ENCODE measurements around the gene TRAPPC3L.
"Not testable (repeated sequence)": the region's sequence is repeated elsewhere in the genome, so short reads cannot be mapped to it uniquely, and the experiment has no call there.

Gene TRAPPC3L

DNA sequence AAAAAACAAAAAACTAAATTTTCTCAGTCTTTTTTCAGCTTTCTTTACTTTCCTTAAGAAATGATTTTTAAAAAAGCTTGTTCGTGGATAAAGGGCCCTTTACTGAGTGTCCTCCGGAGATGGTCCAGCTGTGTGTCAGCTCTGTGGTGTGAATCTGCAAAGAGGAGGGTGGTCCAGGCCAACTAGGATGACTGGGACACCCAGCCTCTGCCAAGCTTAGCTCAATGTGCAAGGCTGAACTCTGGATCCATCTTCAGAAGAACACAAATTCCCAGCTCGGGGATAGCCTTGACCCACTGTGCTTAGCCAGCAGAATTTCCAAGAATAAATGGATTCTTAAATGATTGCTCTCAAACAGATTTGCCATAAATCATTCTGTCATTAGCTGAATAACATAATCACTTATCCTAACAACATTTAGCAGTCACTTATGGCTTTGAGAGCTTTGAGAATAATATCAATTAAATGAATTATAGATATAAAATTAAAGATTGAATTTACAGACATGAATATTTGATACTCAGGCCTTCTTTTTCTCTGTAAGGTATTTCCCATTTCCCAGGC, 48.3 kb downstream of the TRAPPC3L start:
- no peak overlapping the region for H4K91ac ChIP-seq (ENCODE audit: low read depth, low read length)
- no peaks in the 10 kb centered on the region for H3K36me3 ChIP-seq (ENCODE audit: control insufficient read depth in 1 of 2, insufficient read depth in 2 of 2, low read length in 2 of 2)
- H3K27ac ChIP-seq (ENCODE audit: low read depth, low read length): no peak overlapping the region
- no peaks in the 10 kb centered on the region for H3K79me1 ChIP-seq (ENCODE audit: low read length)
- no peaks in the 10 kb centered on the region for H3K4me1 ChIP-seq (ENCODE audit: control insufficient read depth in 1 of 2, insufficient read depth in 2 of 2, low read length in 2 of 2)
- no peak overlapping the region for H2BK120ac ChIP-seq (ENCODE audit: insufficient read depth, low read length, poor library complexity)
- H3K14ac ChIP-seq (ENCODE audit: low read length): no peak overlapping the region
- no peak overlapping the region for H4K8ac ChIP-seq (ENCODE audit: low read depth, low read length)
- no peak for DNase-seq
- H3K4me2 ChIP-seq (ENCODE audit: low read length): no peak overlapping the region
- H3K23ac ChIP-seq (ENCODE audit: low read length): no peak overlapping the region
- no peak overlapping the region for H3K4me3 ChIP-seq (ENCODE audit: low read depth, low read length)
- no peak overlapping the region for H3K4ac ChIP-seq (ENCODE audit: low read depth, low read length)
- no peak overlapping the region for H4K12ac ChIP-seq (ENCODE audit: low read depth, low read length)
- H2AK5ac ChIP-seq (ENCODE audit: low read length): no peak overlapping the region
- no peaks in the 10 kb centered on the region for H3K79me2 ChIP-seq (ENCODE audit: control insufficient read depth, insufficient read depth, low read length, poor library complexity)
- no peak overlapping the region for H2BK5ac ChIP-seq (ENCODE audit: low read depth, low read length, poor library complexity)
- WGBS (ENCODE audit: extremely low coverage, insufficient coverage, insufficient read length): no CpG with 5 or more reads among the region's 3 CpGs
- H3K18ac ChIP-seq (ENCODE audit: low read length): no peak overlapping the region
- no peaks in the 10 kb centered on the region for H3K27me3 ChIP-seq (ENCODE audit: insufficient read depth, low read length)
- no peak overlapping the region for H3K9ac ChIP-seq (ENCODE audit: low read length)
- H3K9me3 ChIP-seq (ENCODE audit: insufficient read depth, low read depth, low read length): peaks cover 1% of the 10 kb centered on the region
- H2BK12ac ChIP-seq (ENCODE audit: low read length): no peak overlapping the region
- no peak overlapping the region for H2AFZ ChIP-seq (ENCODE audit: insufficient read depth, low read length, poor library complexity)

DNA sequence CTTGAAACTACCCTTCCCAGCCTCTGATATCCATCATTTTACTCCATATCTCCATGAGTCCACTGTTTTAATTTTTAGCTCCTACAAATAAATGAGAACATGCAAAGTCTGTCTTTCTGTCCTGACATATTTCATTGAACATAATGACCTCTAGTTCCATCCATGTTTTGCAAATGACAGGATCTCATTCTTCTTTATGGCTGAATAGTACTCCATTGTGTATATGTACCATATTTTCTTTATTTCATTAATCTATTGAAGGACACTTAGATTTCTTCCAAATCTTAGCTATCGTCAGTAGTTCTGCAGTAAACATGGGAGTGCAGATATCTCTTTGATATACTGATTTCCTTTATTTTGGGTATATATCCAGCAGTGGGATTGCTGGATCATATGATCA, 50.3 kb downstream of the TRAPPC3L start:
- not testable (repeated sequence) for H3K79me2 ChIP-seq (ENCODE audit: control insufficient read depth, insufficient read depth, low read length, poor library complexity); H3K4me1 ChIP-seq (ENCODE audit: control insufficient read depth in 1 of 2, insufficient read depth in 2 of 2, low read length in 2 of 2); H3K27me3 ChIP-seq (ENCODE audit: insufficient read depth, low read length); H3K4me2 ChIP-seq (ENCODE audit: low read length); H4K12ac ChIP-seq (ENCODE audit: low read depth, low read length); H2AFZ ChIP-seq (ENCODE audit: insufficient read depth, low read length, poor library complexity); H2AK5ac ChIP-seq (ENCODE audit: low read length); H3K9me3 ChIP-seq (ENCODE audit: insufficient read depth, low read depth, low read length); H3K79me1 ChIP-seq (ENCODE audit: low read length); H3K27ac ChIP-seq (ENCODE audit: low read depth, low read length); H2BK120ac ChIP-seq (ENCODE audit: insufficient read depth, low read length, poor library complexity); H3K4ac ChIP-seq (ENCODE audit: low read depth, low read length); H4K91ac ChIP-seq (ENCODE audit: low read depth, low read length); H3K36me3 ChIP-seq (ENCODE audit: control insufficient read depth in 1 of 2, insufficient read depth in 2 of 2, low read length in 2 of 2); H3K18ac ChIP-seq (ENCODE audit: low read length); DNase-seq; H3K23ac ChIP-seq (ENCODE audit: low read length); H3K14ac ChIP-seq (ENCODE audit: low read length); H3K9ac ChIP-seq (ENCODE audit: low read length); H2BK12ac ChIP-seq (ENCODE audit: low read length); H2BK5ac ChIP-seq (ENCODE audit: low read depth, low read length, poor library complexity); H4K8ac ChIP-seq (ENCODE audit: low read depth, low read length); H3K4me3 ChIP-seq (ENCODE audit: low read depth, low read length)
- no CpG with 5 or more reads among the region's 1 CpG for WGBS (ENCODE audit: extremely low coverage, insufficient coverage, insufficient read length)

- no peak overlapping the region for H3K4me2 ChIP-seq (ENCODE audit: low read length)
- no peak overlapping the region for H2AFZ ChIP-seq (ENCODE audit: insufficient read depth, low read length, poor library complexity)
- H3K27ac ChIP-seq (ENCODE audit: low read depth, low read length): no peak overlapping the region
- H3K4me1 ChIP-seq (ENCODE audit: control insufficient read depth in 1 of 2, insufficient read depth in 2 of 2, low read length in 2 of 2): no peaks in the 10 kb centered on the region
- no peak overlapping the region for H3K23ac ChIP-seq (ENCODE audit: low read length)
- no peaks in the 10 kb centered on the region for H3K79me2 ChIP-seq (ENCODE audit: control insufficient read depth, insufficient read depth, low read length, poor library complexity)
- no peaks in the 10 kb centered on the region for H3K36me3 ChIP-seq (ENCODE audit: control insufficient read depth in 1 of 2, insufficient read depth in 2 of 2, low read length in 2 of 2)
- H3K4me3 ChIP-seq (ENCODE audit: low read depth, low read length): no peak overlapping the region
- H3K79me1 ChIP-seq (ENCODE audit: low read length): no peaks in the 10 kb centered on the region
- H3K18ac ChIP-seq (ENCODE audit: low read length): no peak overlapping the region
- no peak for DNase-seq
- no peak overlapping the region for H2AK5ac ChIP-seq (ENCODE audit: low read length)
- H4K91ac ChIP-seq (ENCODE audit: low read depth, low read length): no peak overlapping the region
- no peak overlapping the region for H3K4ac ChIP-seq (ENCODE audit: low read depth, low read length)
- WGBS (ENCODE audit: extremely low coverage, insufficient coverage, insufficient read length): no CpG with 5 or more reads among the region's 6 CpGs
- H3K14ac ChIP-seq (ENCODE audit: low read length): no peak overlapping the region
- H4K8ac ChIP-seq (ENCODE audit: low read depth, low read length): no peak overlapping the region
- no peak overlapping the region for H2BK5ac ChIP-seq (ENCODE audit: low read depth, low read length, poor library complexity)
- no peak overlapping the region for H4K12ac ChIP-seq (ENCODE audit: low read depth, low read length)
- H2BK120ac ChIP-seq (ENCODE audit: insufficient read depth, low read length, poor library complexity): no peak overlapping the region
- no peaks in the 10 kb centered on the region for H3K27me3 ChIP-seq (ENCODE audit: insufficient read depth, low read length)
- no peak overlapping the region for H3K9ac ChIP-seq (ENCODE audit: low read length)
- no peak overlapping the region for H2BK12ac ChIP-seq (ENCODE audit: low read length)
- peaks cover 1% of the 10 kb centered on the region for H3K9me3 ChIP-seq (ENCODE audit: insufficient read depth, low read depth, low read length)
These were observed 53.0 kb downstream of the TRAPPC3L start for GRCh38 chr6:116492331-116493067.

DNA sequence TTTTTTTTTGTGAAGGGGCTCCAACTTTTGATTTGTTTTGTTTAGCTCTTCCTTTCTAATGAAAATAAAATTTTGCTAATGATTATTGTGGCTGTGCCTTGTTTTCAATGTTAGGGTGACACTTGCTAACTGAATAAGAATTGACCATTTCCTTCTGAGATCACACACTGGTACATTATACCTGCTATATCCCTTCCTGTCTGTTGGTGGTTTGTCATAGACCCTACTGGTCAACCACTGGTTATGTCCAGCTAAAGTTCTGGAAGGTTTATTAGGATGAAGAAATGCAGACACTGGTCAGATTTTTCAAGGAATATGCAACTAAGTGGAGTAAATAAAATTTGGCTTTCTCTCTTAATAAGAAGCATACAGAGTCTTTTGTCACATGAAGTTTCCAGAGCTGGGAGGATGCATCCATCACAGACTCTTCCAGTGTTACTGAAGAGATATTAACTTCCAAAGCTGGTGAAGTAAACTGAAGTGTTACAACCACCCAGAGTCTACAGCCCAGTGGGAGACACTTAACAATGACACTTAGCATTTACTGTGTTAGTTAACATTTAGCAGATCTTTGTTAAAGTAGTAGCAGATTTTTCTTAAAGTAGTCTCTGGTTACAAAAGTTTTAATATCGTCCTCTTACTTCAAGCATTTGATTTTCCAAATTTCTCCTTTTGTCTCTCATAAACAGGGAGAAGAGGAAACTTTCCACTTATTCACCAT, 53.7 kb downstream of the TRAPPC3L start:
- Histone ChIP-seq H2AK5ac (ENCODE audit: low read length) (no peak overlapping the region), H3K4me1 (ENCODE audit: control insufficient read depth in 1 of 2, insufficient read depth in 2 of 2, low read length in 2 of 2) (no peaks in the 10 kb centered on the region), H2BK12ac (ENCODE audit: low read length) (no peak overlapping the region), H2AFZ (ENCODE audit: insufficient read depth, low read length, poor library complexity) (no peak overlapping the region), H3K4ac (ENCODE audit: low read depth, low read length) (no peak overlapping the region), H3K27ac (ENCODE audit: low read depth, low read length) (no peak overlapping the region), H4K91ac (ENCODE audit: low read depth, low read length) (no peak overlapping the region), H3K14ac (ENCODE audit: low read length) (no peak overlapping the region), H2BK5ac (ENCODE audit: low read depth, low read length, poor library complexity) (no peak overlapping the region), H3K9ac (ENCODE audit: low read length) (no peak overlapping the region), H3K36me3 (ENCODE audit: control insufficient read depth in 1 of 2, insufficient read depth in 2 of 2, low read length in 2 of 2) (no peaks in the 10 kb centered on the region), H3K23ac (ENCODE audit: low read length) (no peak overlapping the region), H3K4me2 (ENCODE audit: low read length) (no peak overlapping the region), H2BK120ac (ENCODE audit: insufficient read depth, low read length, poor library complexity) (no peak overlapping the region), H4K8ac (ENCODE audit: low read depth, low read length) (no peak overlapping the region), H3K9me3 (ENCODE audit: insufficient read depth, low read depth, low read length) (no peaks in the 10 kb centered on the region), H3K27me3 (ENCODE audit: insufficient read depth, low read length) (no peaks in the 10 kb centered on the region), H4K12ac (ENCODE audit: low read depth, low read length) (no peak overlapping the region), H3K18ac (ENCODE audit: low read length) (no peak overlapping the region), H3K79me1 (ENCODE audit: low read length) (no peaks in the 10 kb centered on the region), H3K79me2 (ENCODE audit: control insufficient read depth, insufficient read depth, low read length, poor library complexity) (no peaks in the 10 kb centered on the region), H3K4me3 (ENCODE audit: low read depth, low read length) (no peak overlapping the region)
- DNase-seq: no peak
- whole genome bisulfite sequencing (ENCODE audit: extremely low coverage, insufficient coverage, insufficient read length): no CpG with 5 or more reads among the region's 1 CpG
